Glutamatergic neuron (in vitro differentiated cells): ENCODE measurements around the gene NEK11. TPM values are rescaled to one million over a fixed set of nuclear protein-coding genes. Genes with fewer than 3 reads are reported as not detected.
A peak's percentile ranks its signal among the peaks of the same experiment; 100 is the strongest.

Source experiments
- DNase-seq: peaks from one replicate; pipeline ENCODE4 v3.0.0; 2022
- H3K27ac Mint-ChIP-seq: one replicate; pipeline ENCODE4 v1.8.0; 2020; ENCODE audit warnings: mild to moderate bottlenecking, mixed read lengths, inconsistent platforms; ENCODE audit not compliant: unreplicated experiment
- H3K27me3 Mint-ChIP-seq: one replicate; pipeline ENCODE4 v1.8.0; 2020; ENCODE audit warnings: mild to moderate bottlenecking, moderate library complexity, mixed read lengths, inconsistent platforms; ENCODE audit not compliant: unreplicated experiment
- H3K36me3 Mint-ChIP-seq: one replicate; pipeline ENCODE4 v1.8.0; 2020; ENCODE audit warnings: mild to moderate bottlenecking, mixed read lengths, inconsistent platforms; ENCODE audit not compliant: unreplicated experiment
- H3K4me1 Mint-ChIP-seq: one replicate; pipeline ENCODE4 v1.8.0; 2020; ENCODE audit warnings: mild to moderate bottlenecking, low read depth, mixed read lengths, inconsistent platforms; ENCODE audit not compliant: unreplicated experiment
- H3K4me3 Mint-ChIP-seq: one replicate; pipeline ENCODE4 v1.8.0; 2020; ENCODE audit warnings: mild to moderate bottlenecking, mixed read lengths, inconsistent platforms; ENCODE audit not compliant: unreplicated experiment
- H3K9me3 Mint-ChIP-seq: one replicate; pipeline ENCODE4 v1.8.0; 2020; ENCODE audit warnings: mild to moderate bottlenecking, moderate library complexity, mixed read lengths, inconsistent platforms; ENCODE audit not compliant: unreplicated experiment
- CTCF ChIP-seq: fragments of 200-600 bp; sonication (generic); IDR thresholded peaks from one replicate; pipeline ENCODE4 v1.5.0; 2021; ENCODE audit not compliant: partially characterized antibody, unreplicated experiment
- total RNA-seq: library from RNA; stranded (reverse); fragmentation: NEBNext Ultra II Directional; extraction: Animal tissue kit (Norgen Biotek cat#: 25700); gene quantifications from one replicate; pipeline ENCODE4 v1.2.1, GENCODE V29; 2021; ENCODE audit not compliant: unreplicated experiment

The NEK11 gene
- total RNA-seq, 1 donor from 2014 or later: 2.5 TPM

GRCh38 chr3:131072845-131073244, 46.2 kb downstream of the NEK11 start:
- DNase-seq: no peak
- no peaks in the 10 kb centered on the region for H3K27me3 Mint-ChIP-seq
- no peaks in the 10 kb centered on the region for H3K36me3 Mint-ChIP-seq
- no peak for TF ChIP-seq CTCF
- H3K4me1 Mint-ChIP-seq: peaks cover 32% of the 10 kb centered on the region
- H3K9me3 Mint-ChIP-seq: no peaks in the 10 kb centered on the region
- no peak overlapping the region for H3K4me3 Mint-ChIP-seq
- peak overlapping the region; percentile 23 for H3K27ac Mint-ChIP-seq

DNA sequence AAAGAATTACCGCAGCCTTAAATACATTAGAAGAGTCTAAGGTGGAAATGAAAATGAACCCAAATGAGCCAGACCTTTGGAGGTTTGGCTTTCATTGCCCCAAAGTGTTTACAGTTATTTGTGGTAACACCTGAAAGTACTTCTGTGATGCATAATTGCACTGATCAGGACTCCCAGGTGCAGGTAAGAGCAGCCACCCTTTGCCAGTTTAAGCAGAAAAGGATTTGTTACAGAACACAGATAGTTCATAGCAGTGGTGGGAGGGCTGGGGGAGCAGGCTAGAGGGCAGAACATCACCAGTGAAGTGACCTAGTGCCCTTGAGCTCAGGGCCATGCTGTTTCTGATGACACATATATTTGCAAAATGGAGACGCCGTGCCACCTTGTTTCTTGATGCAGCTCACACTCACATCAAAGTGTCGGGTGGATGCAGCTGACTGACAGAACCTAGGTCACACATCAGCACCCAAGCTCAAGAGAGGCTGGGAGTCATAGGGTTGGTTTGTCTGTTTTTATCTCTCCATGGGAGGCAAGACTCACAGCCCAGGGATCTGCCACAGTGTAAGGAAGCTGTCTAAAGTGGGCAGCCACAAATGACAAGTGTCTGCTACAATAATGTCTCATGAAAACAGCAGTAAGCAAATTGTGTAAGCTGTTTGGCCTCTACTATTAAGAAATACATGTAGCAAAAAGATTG, 49.1 kb downstream of the NEK11 start:
- no peaks in the 10 kb centered on the region for H3K36me3 Mint-ChIP-seq
- DNase-seq: no peak
- peaks cover 32% of the 10 kb centered on the region for H3K4me1 Mint-ChIP-seq
- H3K9me3 Mint-ChIP-seq: no peaks in the 10 kb centered on the region
- TF ChIP-seq CTCF: no peak
- no peak overlapping the region for H3K27ac Mint-ChIP-seq
- no peak overlapping the region for H3K4me3 Mint-ChIP-seq
- H3K27me3 Mint-ChIP-seq: peaks cover 2% of the 10 kb centered on the region

GRCh38 chr3:131077904-131078303, 51.2 kb downstream of the NEK11 start:
- Mint-ChIP-seq H3K27ac (no peak overlapping the region), H3K36me3 (no peaks in the 10 kb centered on the region), H3K27me3 (peaks cover 3% of the 10 kb centered on the region)

GRCh38 chr3:131079086-131079485, 52.4 kb downstream of the NEK11 start:
- DNase-seq: no peak
- TF ChIP-seq CTCF: no peak
- no peak overlapping the region for H3K27ac Mint-ChIP-seq
- no peak overlapping the region for H3K4me3 Mint-ChIP-seq
- H3K9me3 Mint-ChIP-seq: no peaks in the 10 kb centered on the region
- peaks cover 31% of the 10 kb centered on the region for H3K4me1 Mint-ChIP-seq
- no peaks in the 10 kb centered on the region for H3K36me3 Mint-ChIP-seq
- H3K27me3 Mint-ChIP-seq: peaks cover 3% of the 10 kb centered on the region

More at GRCh38 chr3:131077904-131078303, 51.2 kb downstream of the NEK11 start:
- DNase-seq: no peak
- no peak overlapping the region for H3K4me3 Mint-ChIP-seq
- peaks cover 32% of the 10 kb centered on the region for H3K4me1 Mint-ChIP-seq
- TF ChIP-seq CTCF: no peak
- no peaks in the 10 kb centered on the region for H3K9me3 Mint-ChIP-seq

- H3K36me3 Mint-ChIP-seq: no peaks in the 10 kb centered on the region
- TF ChIP-seq CTCF: no peak
- no peaks in the 10 kb centered on the region for H3K9me3 Mint-ChIP-seq
- H3K4me3 Mint-ChIP-seq: no peak overlapping the region
- peaks cover 33% of the 10 kb centered on the region for H3K4me1 Mint-ChIP-seq
- no peak for DNase-seq
- no peak overlapping the region for H3K27ac Mint-ChIP-seq
- peaks cover 3% of the 10 kb centered on the region for H3K27me3 Mint-ChIP-seq
These were observed 54.5 kb downstream of the NEK11 start for GRCh38 chr3:131081224-131081623.
